ENCODE results near the gene PCDH9.

- TF ChIP-seq CTCF (IDR thresholded peaks at IDR 0.05) (no peak), POLR2A (IDR thresholded peaks at IDR 0.05) (no peak)
Observed at GRCh38 chr13:66459634-66460033, 770.5 kb downstream of the PCDH9 start.

All from heart left ventricle (tissue), 13 donors.